ENCODE measurements around the gene EFR3B.
"Not testable (repeated sequence)": the region's sequence is repeated elsewhere in the genome, so short reads cannot be mapped to it uniquely, and the experiment has no call there.

The EFR3B gene

DNA sequence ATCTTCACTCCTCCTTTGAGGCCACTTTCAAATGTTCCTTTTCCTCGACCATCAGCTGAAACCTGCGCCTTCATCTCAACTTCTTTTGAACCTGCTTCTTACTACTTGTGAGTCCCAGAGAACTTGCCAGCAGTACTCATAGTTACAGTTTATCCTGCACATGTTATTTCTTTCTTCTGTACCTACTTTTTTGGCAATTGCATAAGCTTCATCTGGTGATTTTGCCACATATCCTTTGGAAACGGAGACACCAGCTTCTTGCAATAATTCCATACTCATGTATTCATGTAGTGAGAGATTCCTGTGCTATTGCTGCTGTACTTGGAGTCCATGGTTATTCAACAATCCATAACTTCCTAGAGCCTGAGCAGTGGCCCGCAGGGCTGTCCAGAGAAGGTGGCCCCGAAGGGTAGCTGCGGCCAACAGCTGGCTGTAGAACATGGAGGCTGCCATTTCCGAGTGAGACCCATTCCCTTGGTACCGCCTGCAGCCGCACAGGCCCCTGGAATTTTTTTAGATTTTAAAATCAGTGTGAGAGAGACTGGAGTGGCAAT is 39.4 kb downstream of the EFR3B start:
- Histone ChIP-seq H3K4me2 (no peak overlapping the region), H3K27me3 (no peaks in the 10 kb centered on the region), H4K20me1 (0 out of 2 replicates have a peak, but pooled peaks cover 5% of the 10 kb centered on the region), H3K9me3 (no peaks in the 10 kb centered on the region), H3K27ac (no peak overlapping the region), H3K4me1 (peaks cover 31% of the 10 kb centered on the region), H3K9ac (no peak overlapping the region), H3K36me3 (no peaks in the 10 kb centered on the region), H3K4me3 (no peak overlapping the region)
- no peak for TF ChIP-seq Cebpa-rat (IDR thresholded peaks at IDR 0.05)

DNA sequence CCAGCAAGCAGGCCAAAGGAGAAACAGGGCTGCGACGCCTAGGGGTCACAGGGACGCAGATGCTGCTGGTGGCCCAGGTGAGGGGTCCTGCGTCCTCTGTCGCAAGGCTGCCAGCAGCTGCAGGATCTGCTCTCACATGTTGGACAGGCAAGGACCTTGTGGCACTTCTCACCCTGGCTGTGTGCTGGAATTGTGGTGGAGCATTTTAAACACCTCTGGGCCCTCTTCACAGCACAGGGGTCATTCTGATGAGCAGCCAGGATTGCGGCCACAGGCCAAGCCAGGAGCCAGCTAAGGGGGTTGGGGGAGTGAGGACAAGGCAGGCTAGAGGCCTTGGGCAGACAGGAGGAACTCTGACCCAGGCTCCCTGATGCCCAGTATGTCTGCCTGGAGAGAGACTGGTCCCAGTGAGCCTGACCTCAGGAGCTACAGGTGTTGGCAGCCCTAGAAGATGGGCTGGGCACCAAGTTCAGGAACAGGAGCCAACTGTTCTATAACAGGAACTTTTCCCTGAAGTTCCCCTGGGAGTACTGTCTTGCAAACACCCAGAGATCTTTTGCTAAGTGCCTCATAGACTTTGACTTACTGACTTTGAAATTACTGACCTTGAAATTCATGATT is 40.2 kb downstream of the EFR3B start:
- Histone ChIP-seq H3K36me3 (no peaks in the 10 kb centered on the region), H4K20me1 (0 out of 2 replicates have a peak, but pooled peaks cover 5% of the 10 kb centered on the region), H3K4me2 (no peak overlapping the region), H3K27me3 (no peaks in the 10 kb centered on the region), H3K9me3 (no peaks in the 10 kb centered on the region), H3K4me1 (peaks cover 23% of the 10 kb centered on the region), H3K9ac (no peak overlapping the region), H3K27ac (no peak overlapping the region), H3K4me3 (no peak overlapping the region)
- TF ChIP-seq Cebpa-rat (IDR thresholded peaks at IDR 0.05), result no peak

DNA sequence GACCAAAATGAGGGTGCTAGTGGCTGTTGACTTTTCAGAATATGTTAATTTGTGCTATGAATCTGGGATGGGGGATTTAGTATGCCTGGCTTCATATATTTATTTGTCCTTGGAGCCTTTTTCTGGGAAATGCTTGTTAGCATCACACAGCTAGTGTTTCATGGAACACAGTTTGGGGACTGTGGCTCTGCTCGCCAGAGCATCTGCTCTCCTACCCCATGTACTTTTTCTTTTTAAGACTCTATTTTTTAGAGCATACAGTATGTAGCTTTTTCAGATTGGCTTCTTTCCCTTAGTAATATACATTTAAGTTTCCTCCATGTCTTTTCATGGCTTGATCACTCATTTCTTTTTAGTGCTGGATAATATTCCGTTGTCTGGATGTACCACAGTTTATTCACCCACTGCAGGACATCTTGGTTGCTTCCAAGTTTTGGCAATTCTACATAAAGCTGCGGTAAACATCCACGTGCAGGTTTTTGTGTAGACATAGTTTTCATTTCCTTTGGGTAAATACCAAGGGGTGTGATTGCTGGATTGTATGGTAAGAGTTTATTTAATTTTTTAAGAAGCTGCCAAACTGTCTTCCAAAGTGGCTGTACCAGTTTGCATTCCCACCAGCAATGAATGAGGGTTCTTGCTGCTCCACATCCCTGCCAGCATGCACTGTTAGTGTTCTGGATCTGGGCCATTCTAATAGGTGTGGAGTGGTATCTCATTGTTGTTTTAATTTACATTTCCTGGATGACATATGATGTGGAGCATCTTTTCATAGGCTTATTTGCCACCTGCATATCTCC is 44.1 kb downstream of the EFR3B start:
- no peaks in the 10 kb centered on the region for H3K27me3 ChIP-seq
- peaks cover 20% of the 10 kb centered on the region for H3K4me1 ChIP-seq
- H4K20me1 ChIP-seq, result 0 out of 2 replicates have a peak, but pooled peaks cover 5% of the 10 kb centered on the region
- H3K36me3 ChIP-seq, result no peaks in the 10 kb centered on the region
- H3K4me3 ChIP-seq, result no peak overlapping the region
- TF ChIP-seq Cebpa-rat (IDR thresholded peaks at IDR 0.05), result no peak
- no peak overlapping the region for H3K4me2 ChIP-seq
- no peaks in the 10 kb centered on the region for H3K9me3 ChIP-seq
- no peak overlapping the region for H3K9ac ChIP-seq
- H3K27ac ChIP-seq, result no peak overlapping the region

DNA sequence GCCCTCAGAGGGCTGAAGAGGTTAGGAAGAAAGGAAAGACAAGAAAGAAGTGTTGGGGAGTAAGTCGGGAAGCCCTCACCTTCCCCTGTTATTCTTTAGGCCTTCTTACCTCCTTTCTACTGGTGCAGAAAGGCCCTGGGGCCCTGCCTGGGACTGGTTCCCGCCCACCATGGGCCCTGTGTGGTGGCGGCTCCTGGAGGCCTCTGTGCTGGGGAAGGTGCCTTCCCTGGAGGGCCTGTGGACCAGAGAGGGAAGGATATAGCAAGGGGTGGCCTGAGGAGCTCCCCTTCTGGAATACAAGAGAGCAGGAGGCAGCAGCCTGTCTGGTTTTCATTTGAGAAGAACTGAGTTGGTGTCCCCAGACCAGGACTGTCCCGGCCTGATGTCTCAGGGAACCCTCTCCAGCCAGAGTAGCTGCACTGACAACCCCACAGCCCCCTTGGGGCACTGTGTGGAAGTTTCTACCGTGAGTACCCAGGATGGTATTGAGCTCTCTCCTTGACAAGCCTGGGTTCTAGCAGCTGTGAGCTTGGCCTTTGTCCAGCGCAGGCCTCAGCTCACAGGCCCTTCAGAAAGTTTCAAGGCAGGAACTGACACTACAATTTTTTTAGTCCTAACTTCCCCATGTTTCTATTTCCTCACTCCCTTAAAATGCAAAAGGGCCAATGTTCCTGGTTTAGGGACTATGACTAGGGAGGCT is 47.1 kb downstream of the EFR3B start:
- Histone ChIP-seq H3K27ac (no peak overlapping the region), H3K9me3 (no peaks in the 10 kb centered on the region), H3K4me3 (no peak overlapping the region), H3K4me1 (no peaks in the 10 kb centered on the region), H3K4me2 (0 out of 2 replicates have a peak overlapping the region, but pooled peaks have one; percentile 4), H3K9ac (no peak overlapping the region), H3K36me3 (no peaks in the 10 kb centered on the region), H4K20me1 (no peaks in the 10 kb centered on the region), H3K27me3 (no peaks in the 10 kb centered on the region)
- TF ChIP-seq Cebpa-rat (IDR thresholded peaks at IDR 0.05), result no peak

DNA sequence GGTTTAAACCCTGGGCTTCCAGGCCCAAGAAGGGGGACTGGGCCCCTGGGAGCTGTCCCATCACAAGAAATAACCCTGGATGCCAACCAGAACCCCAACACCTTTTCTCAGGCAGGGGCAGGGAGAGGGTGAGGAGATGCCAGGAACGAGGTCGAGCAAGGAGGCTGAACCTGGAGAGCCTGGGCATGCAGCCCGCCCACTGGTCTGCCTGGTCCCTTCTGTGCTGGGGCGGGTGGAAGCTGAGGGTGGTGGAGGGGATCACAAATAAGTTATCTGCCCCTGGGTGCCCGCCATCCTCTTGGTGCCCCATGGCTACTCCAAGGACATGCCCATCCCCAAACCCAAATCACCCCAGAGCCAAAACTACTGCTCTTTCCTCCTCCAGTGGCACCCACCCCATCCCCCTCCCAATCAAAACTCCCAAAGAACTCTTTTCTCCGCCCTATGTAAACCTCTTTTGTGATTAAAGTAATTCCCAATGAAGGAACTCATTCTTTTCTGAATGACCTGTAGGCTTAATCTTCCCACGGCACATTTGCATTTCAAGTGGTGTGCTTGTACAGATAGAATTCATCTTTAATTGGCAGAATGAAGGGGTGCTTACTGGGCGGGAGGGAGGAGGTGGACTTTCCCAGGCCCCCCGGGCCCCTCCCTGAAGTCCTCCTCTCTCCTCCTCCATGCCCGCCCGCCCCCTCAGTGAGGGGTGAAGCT is 47.9 kb downstream of the EFR3B start:
- Histone ChIP-seq H3K27me3 (no peaks in the 10 kb centered on the region), H3K9me3 (no peaks in the 10 kb centered on the region), H3K27ac (no peak overlapping the region), H3K4me3 (no peak overlapping the region), H3K9ac (no peak overlapping the region), H3K4me2 (no peak overlapping the region), H4K20me1 (no peaks in the 10 kb centered on the region), H3K36me3 (no peaks in the 10 kb centered on the region), H3K4me1 (no peaks in the 10 kb centered on the region)
- no peak for TF ChIP-seq Cebpa-rat (IDR thresholded peaks at IDR 0.05)

DNA sequence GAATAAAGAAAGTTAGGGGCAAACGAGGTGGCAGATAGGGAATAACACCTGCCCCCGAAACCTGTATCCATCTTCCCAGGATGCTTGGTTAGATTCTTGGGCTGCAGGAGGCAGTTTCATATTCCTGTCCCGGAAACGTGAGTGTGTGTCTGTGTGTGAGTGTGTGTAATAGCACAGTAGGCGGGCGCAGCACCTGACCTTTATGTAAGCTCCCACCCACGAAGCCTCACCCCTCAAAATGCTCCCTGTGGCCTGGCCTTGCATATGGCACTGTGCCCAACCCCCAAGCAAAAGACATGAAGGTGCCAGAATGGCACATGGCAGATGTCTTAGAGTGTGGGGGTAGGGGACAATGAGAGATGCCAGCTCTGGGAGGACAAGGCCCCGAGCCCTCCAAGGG is 48.9 kb downstream of the EFR3B start:
- TF ChIP-seq Cebpa-rat (IDR thresholded peaks at IDR 0.05), result no peak
- H3K27ac ChIP-seq, result no peak overlapping the region
- H3K4me2 ChIP-seq, result no peak overlapping the region
- H4K20me1 ChIP-seq, result no peaks in the 10 kb centered on the region
- H3K4me3 ChIP-seq, result no peak overlapping the region
- no peaks in the 10 kb centered on the region for H3K27me3 ChIP-seq
- H3K4me1 ChIP-seq, result no peaks in the 10 kb centered on the region
- H3K36me3 ChIP-seq, result no peaks in the 10 kb centered on the region
- no peak overlapping the region for H3K9ac ChIP-seq
- no peaks in the 10 kb centered on the region for H3K9me3 ChIP-seq

DNA sequence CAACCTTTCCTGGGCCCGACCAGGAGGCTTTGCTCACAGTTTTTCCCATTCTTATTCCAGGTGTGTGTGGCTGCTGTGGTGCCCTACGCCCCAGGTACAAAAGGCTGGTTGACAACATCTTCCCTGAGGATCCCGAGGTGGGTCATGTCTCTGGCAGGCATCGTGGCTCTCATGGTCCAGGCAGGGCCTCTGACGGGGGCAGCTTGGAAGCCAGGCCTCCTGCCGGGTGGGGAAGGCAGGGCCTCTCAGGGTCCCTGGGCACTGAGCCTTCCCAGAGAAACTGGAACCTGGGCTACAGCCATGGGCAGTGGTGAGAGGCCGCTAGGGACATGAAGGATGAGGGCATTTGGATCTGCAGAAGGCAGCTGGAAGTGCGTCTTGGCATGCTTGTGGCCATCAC is 49.4 kb downstream of the EFR3B start:
- Histone ChIP-seq H3K27me3 (no peaks in the 10 kb centered on the region), H3K27ac (no peak overlapping the region), H3K4me2 (no peak overlapping the region), H3K9me3 (no peaks in the 10 kb centered on the region), H3K36me3 (no peaks in the 10 kb centered on the region), H3K4me1 (no peaks in the 10 kb centered on the region), H4K20me1 (no peaks in the 10 kb centered on the region), H3K9ac (no peak overlapping the region), H3K4me3 (no peak overlapping the region)
- TF ChIP-seq Cebpa-rat (IDR thresholded peaks at IDR 0.05), result no peak

DNA sequence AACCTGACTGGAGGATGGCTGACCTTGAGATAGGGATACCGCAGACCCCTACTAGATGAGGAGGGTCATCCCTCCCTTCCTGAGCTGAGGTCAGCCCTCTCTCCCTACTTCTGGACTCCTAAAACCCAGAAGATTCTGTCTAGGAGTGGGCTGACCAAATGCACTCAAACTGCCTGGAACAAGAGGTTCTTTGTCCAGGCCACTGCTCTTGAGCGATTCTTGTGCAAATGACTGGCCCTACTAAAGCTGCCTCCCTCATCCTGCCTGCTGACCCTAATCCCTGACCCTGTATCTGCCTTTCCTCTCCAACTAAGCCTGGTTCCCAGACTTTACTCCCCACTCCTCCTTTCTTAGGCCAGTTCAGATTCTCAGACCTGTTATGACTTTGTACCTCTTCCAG is 56.2 kb downstream of the EFR3B start:
- no peaks in the 10 kb centered on the region for H3K27me3 ChIP-seq
- no peak for TF ChIP-seq Cebpa-rat (IDR thresholded peaks at IDR 0.05)

DNA sequence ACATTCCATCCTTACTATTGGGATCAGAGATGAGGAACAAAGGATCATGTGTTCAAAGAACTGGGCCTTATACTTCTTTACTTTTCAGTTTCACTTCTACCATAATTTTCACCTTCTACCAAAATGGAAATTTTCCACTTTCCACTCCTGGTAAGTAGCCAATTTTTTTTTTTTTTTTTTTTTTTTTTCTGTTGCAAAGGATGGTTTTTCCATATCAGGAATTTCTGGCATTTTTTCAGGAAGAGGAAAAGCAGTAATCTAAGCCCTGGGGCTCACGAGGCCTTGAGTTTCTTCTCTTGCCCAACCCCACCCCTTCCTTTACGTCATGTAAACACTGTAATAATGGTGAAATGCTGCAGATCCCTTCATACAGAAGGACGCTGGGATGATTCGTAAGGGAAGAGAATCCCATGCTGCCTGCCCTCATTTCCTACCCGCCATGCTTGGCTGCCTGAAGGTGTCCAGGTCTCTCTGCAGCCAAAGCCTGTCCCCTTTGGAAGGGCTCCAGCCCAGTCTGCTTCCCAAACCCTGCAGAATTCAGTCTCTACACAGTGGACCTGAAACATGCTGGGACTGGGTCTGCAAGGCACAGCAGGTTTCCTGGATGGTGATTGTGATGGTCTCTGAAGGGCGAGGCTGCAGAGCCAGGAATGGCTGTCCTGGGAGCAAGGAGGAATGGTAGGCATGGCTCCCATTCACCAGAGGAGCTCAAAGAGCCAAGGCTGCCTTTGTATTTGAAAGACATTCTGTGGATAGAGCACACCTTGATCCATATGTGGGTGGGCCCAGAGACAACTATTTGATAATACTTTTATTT is 57.0 kb downstream of the EFR3B start:
- no peak for TF ChIP-seq Cebpa-rat (IDR thresholded peaks at IDR 0.05)
- H3K27ac ChIP-seq, result no peak overlapping the region

More for the DNA sequence above, 56.2 kb downstream of the EFR3B start:
- Histone ChIP-seq H3K4me3 (no peak overlapping the region), H3K9ac (no peak overlapping the region), H4K20me1 (no peaks in the 10 kb centered on the region), H3K4me1 (no peaks in the 10 kb centered on the region), H3K27ac (no peak overlapping the region), H3K4me2 (no peak overlapping the region), H3K36me3 (no peaks in the 10 kb centered on the region), H3K9me3 (no peaks in the 10 kb centered on the region)

DNA sequence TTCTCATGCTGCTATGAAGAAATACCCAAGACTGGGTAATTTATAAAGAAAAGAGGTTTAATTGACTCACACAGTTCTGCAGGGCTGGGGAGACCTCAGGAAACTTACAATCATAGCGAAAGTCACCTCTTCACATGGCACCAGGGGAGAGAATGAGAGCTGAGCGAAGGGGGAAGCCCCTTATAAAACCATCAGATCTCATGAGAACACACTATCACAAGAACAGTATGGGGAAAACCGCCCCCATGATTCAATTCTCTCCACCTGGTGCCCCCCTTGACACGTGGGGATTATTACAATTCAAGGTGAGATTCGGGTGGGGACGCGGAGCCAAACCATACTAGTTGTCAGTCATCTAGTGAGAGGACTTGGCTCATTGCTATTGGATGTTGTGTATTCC is 60.5 kb downstream of the EFR3B start:
- H4K20me1 ChIP-seq, result not testable (repeated sequence)

More for the DNA sequence above, 57.0 kb downstream of the EFR3B start:
- Histone ChIP-seq H4K20me1 (no peaks in the 10 kb centered on the region), H3K4me2 (no peak overlapping the region), H3K4me1 (no peaks in the 10 kb centered on the region), H3K36me3 (no peaks in the 10 kb centered on the region), H3K27me3 (no peaks in the 10 kb centered on the region), H3K9me3 (no peaks in the 10 kb centered on the region), H3K9ac (no peak overlapping the region), H3K4me3 (no peak overlapping the region)

More for the DNA sequence above, 60.5 kb downstream of the EFR3B start:
- not testable (repeated sequence) for H3K9me3 ChIP-seq, H3K27ac ChIP-seq, H3K27me3 ChIP-seq, H3K36me3 ChIP-seq, H3K4me2 ChIP-seq, H3K4me3 ChIP-seq, H3K9ac ChIP-seq
- H3K4me1 ChIP-seq, result peaks cover 25% of the 10 kb centered on the region

Measured in BLaER1 (cell line).